ENCODE results near the gene FGF10.

DNA sequence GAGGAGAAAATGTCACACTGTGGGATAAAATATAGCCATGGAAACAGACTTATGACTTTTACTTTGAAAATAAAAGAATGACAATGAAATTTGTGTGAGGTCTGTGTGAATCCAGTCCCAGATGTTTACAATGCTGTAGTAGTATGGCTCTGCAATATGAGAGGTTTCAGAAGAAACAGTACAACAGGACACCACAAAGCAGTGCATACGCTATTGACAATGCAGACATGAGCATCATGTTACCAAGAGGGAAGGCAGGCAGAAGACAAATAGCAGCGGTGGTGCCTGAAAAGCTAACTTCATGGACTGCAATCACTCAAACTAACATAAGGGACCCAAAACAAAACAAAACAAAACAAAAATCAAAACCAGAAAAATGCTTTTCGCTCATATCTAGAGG, 1.8 kb downstream of the FGF10 start:
- TF ChIP-seq, protein P1, sequence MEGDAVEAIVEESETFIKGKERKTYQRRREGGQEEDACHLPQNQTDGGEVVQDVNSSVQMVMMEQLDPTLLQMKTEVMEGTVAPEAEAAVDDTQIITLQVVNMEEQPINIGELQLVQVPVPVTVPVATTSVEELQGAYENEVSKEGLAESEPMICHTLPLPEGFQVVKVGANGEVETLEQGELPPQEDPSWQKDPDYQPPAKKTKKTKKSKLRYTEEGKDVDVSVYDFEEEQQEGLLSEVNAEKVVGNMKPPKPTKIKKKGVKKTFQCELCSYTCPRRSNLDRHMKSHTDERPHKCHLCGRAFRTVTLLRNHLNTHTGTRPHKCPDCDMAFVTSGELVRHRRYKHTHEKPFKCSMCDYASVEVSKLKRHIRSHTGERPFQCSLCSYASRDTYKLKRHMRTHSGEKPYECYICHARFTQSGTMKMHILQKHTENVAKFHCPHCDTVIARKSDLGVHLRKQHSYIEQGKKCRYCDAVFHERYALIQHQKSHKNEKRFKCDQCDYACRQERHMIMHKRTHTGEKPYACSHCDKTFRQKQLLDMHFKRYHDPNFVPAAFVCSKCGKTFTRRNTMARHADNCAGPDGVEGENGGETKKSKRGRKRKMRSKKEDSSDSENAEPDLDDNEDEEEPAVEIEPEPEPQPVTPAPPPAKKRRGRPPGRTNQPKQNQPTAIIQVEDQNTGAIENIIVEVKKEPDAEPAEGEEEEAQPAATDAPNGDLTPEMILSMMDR (conservative IDR thresholded peaks at IDR 0.05; ENCODE audit: low read length), result no peak
- TF ChIP-seq EZH2phosphoT487 (IDR thresholded peaks at IDR 0.05; ENCODE audit: borderline replicate concordance, low read depth, low read length), result no peak
